Measurements from ENCODE around the gene SLC49A4.

Gene SLC49A4

DNA sequence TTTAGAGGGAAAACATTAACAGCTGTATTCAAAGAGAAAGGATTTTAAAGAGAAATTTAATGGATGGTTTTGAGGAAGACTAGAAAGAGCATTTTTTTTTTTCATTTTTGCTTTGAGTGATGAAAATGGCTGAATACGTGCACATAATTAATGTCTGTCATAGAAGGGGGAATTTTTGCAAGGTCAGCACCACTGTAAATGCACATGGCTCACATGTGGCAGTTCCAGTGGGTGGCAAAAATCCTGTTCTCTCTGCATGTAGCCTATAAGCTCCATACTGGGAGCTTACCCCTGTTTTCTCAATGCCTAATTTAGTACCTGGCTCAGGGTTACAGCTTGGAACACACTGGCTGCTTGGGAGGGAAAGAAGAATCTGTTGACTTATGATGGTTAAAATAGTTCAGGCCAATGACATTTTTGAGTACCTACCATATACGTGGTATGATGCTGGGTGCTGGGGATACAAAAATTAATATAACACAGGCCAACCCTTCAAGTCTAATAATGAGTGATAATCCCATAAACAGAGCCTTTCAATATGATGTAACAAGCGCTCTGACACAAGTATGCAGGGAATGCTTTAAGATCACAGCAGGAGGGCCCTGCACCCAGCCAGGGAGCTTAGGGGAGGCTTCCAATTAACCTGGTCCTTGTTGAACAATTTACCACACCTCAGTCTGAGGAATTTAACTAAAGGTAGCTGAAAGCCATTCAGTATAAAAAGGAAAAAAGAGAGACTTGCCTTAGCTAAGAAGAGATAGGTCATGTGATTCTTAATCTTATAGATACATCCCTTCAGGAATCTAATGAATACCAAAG, 34.2 kb upstream of the SLC49A4 start:
- TF ChIP-seq CTCF (IDR thresholded peaks at IDR 0.05; ENCODE audit: extremely low read depth, missing control alignments), result no peak
- no peak for DNase-seq (ENCODE audit: low spot score)

- TF ChIP-seq CTCF (IDR thresholded peaks at IDR 0.05; ENCODE audit: extremely low read depth, missing control alignments), result no peak
- no peak for DNase-seq (ENCODE audit: low spot score)
Observed at GRCh38 chr3:122766430-122766829, 28.4 kb upstream of the SLC49A4 start.

- DNase-seq (ENCODE audit: low spot score), result no peak
- no peak for TF ChIP-seq CTCF (IDR thresholded peaks at IDR 0.05; ENCODE audit: extremely low read depth, missing control alignments)
Observed at GRCh38 chr3:122767540-122768372, 27.1 kb upstream of the SLC49A4 start.

- no peak for TF ChIP-seq CTCF (IDR thresholded peaks at IDR 0.05; ENCODE audit: extremely low read depth, missing control alignments)
- DNase-seq (ENCODE audit: low spot score), result no peak
Observed at GRCh38 chr3:122770521-122771202, 24.2 kb upstream of the SLC49A4 start.

DNA sequence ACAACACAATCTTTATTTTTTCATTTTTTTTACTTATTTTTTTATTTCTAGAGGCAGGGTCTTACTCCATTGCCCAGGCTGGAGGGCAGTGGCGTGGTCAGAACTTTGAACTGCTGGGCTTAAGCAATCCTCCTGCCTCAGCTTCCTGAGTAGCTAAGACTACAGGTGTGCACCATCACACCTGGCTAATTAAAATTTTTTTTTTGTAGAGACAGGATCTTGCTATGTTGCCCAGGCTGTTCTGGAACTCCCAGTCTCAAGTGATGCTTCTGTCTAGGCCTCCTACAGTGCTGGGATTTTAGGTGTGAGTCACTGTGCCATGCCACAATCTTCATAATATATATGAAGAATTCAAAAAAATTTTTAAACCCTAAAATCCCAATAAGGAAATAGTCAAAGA, 22.0 kb upstream of the SLC49A4 start:
- TF ChIP-seq CTCF (IDR thresholded peaks at IDR 0.05; ENCODE audit: extremely low read depth, missing control alignments), result no peak
- DNase-seq (ENCODE audit: low spot score), result no peak

DNA sequence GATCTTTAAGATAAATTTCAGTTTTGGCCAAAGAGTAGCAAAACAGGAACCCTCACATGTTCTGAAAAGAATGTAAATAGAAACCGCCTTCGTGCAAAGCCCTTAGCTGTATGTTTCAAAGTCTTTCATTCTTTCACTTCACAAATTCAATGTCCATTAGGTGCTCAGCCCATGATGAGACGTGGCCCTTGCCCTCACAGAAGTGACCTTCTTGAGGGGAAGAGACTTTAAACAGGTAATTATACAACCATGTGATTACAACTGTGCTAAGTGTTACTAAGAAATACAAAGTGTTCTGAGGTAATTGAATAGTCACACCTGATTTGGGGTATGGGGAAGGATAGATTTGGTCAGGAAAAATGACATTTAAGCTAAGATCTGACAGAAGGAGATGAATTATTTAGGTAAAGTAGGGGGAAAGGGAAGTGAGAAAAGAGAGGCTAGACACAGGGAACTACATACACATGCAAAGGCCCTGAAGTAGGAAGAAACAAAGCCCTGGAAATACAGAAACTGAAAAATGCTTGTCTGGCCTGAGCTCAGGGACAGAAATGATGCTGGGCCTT, 20.8 kb upstream of the SLC49A4 start:
- DNase-seq (ENCODE audit: low spot score), result peak; percentile 57

More for the DNA sequence above, 20.8 kb upstream of the SLC49A4 start:
- no peak for TF ChIP-seq CTCF (IDR thresholded peaks at IDR 0.05; ENCODE audit: extremely low read depth, missing control alignments)

Measured in GM20000 (cell line).